Measurements from ENCODE around the gene CSTF2T.

Gene CSTF2T

GRCh38 chr10:51666456-51666855, 32.9 kb downstream of the CSTF2T start:
- no peaks in the 10 kb centered on the region for H3K79me2 ChIP-seq (ENCODE audit: insufficient read depth, low read length)
- H4K20me1 ChIP-seq (ENCODE audit: insufficient read depth, low read length), result no peaks in the 10 kb centered on the region

GRCh38 chr10:51663086-51663485, 36.3 kb downstream of the CSTF2T start:
- Histone ChIP-seq H3K9me2 (ENCODE audit: low read depth, low read length) (no peaks in the 10 kb centered on the region), H4K20me1 (ENCODE audit: insufficient read depth, low read length) (no peaks in the 10 kb centered on the region), H3K4me1 (ENCODE audit: insufficient read depth, low read length, severe bottlenecking) (no peaks in the 10 kb centered on the region), H3K9ac (ENCODE audit: low read length) (no peak overlapping the region), H3K27me3 (ENCODE audit: insufficient read depth, low read length) (no peaks in the 10 kb centered on the region), H2AFZ (ENCODE audit: low read length) (no peak overlapping the region), H3K27ac (ENCODE audit: low read depth, low read length, poor library complexity, severe bottlenecking) (no peak overlapping the region), H3K4me3 (ENCODE audit: low read depth, low read length, poor library complexity, severe bottlenecking) (no peak overlapping the region), H3K79me2 (ENCODE audit: insufficient read depth, low read length) (no peaks in the 10 kb centered on the region), H3K9me3 (ENCODE audit: low read length) (no peaks in the 10 kb centered on the region), H3K36me3 (ENCODE audit: insufficient read depth, low read length) (no peaks in the 10 kb centered on the region), H3F3A (ENCODE audit: insufficient read depth, low read length) (no peaks in the 10 kb centered on the region; the same call in 1 of the 2 replicates), H3K4me2 (ENCODE audit: low read length) (no peak overlapping the region)
- TF ChIP-seq EZH2 (IDR thresholded peaks at IDR 0.05; ENCODE audit: borderline replicate concordance, low read length) (no peak), CTCF (IDR thresholded peaks at IDR 0.05; ENCODE audit: low read length) (no peak)

More at GRCh38 chr10:51666456-51666855, 32.9 kb downstream of the CSTF2T start:
- Histone ChIP-seq H3K9me3 (ENCODE audit: low read length) (no peaks in the 10 kb centered on the region), H3F3A (ENCODE audit: insufficient read depth, low read length) (no peaks in the 10 kb centered on the region; the same call in 1 of the 2 replicates), H3K4me1 (ENCODE audit: insufficient read depth, low read length, severe bottlenecking) (no peaks in the 10 kb centered on the region), H3K27ac (ENCODE audit: low read depth, low read length, poor library complexity, severe bottlenecking) (no peak overlapping the region), H3K4me3 (ENCODE audit: low read depth, low read length, poor library complexity, severe bottlenecking) (no peak overlapping the region), H3K9me2 (ENCODE audit: low read depth, low read length) (no peaks in the 10 kb centered on the region), H3K36me3 (ENCODE audit: insufficient read depth, low read length) (no peaks in the 10 kb centered on the region), H2AFZ (ENCODE audit: low read length) (no peak overlapping the region), H3K9ac (ENCODE audit: low read length) (no peak overlapping the region), H3K4me2 (ENCODE audit: low read length) (no peak overlapping the region), H3K27me3 (ENCODE audit: insufficient read depth, low read length) (no peaks in the 10 kb centered on the region)
- TF ChIP-seq EZH2 (IDR thresholded peaks at IDR 0.05; ENCODE audit: borderline replicate concordance, low read length), result no peak
- TF ChIP-seq CTCF (IDR thresholded peaks at IDR 0.05; ENCODE audit: low read length), result no peak

- no peak for TF ChIP-seq EZH2 (IDR thresholded peaks at IDR 0.05; ENCODE audit: borderline replicate concordance, low read length)
- no peak for TF ChIP-seq CTCF (IDR thresholded peaks at IDR 0.05; ENCODE audit: low read length)
- no peak overlapping the region for H3K4me2 ChIP-seq (ENCODE audit: low read length)
- H3K9me2 ChIP-seq (ENCODE audit: low read depth, low read length), result no peaks in the 10 kb centered on the region
- H3K9ac ChIP-seq (ENCODE audit: low read length), result no peak overlapping the region
- H3K79me2 ChIP-seq (ENCODE audit: insufficient read depth, low read length), result no peaks in the 10 kb centered on the region
- no peak overlapping the region for H3K4me3 ChIP-seq (ENCODE audit: low read depth, low read length, poor library complexity, severe bottlenecking)
- H3F3A ChIP-seq (ENCODE audit: insufficient read depth, low read length), result no peaks in the 10 kb centered on the region
- no peaks in the 10 kb centered on the region for H4K20me1 ChIP-seq (ENCODE audit: insufficient read depth, low read length)
- H3K27me3 ChIP-seq (ENCODE audit: insufficient read depth, low read length), result no peaks in the 10 kb centered on the region
- no peaks in the 10 kb centered on the region for H3K4me1 ChIP-seq (ENCODE audit: insufficient read depth, low read length, severe bottlenecking)
- H3K36me3 ChIP-seq (ENCODE audit: insufficient read depth, low read length), result no peaks in the 10 kb centered on the region
- H2AFZ ChIP-seq (ENCODE audit: low read length), result no peak overlapping the region
- no peaks in the 10 kb centered on the region for H3K9me3 ChIP-seq (ENCODE audit: low read length)
- H3K27ac ChIP-seq (ENCODE audit: low read depth, low read length, poor library complexity, severe bottlenecking), result no peak overlapping the region
Measured at GRCh38 chr10:51659344-51659743, 40.1 kb downstream of the CSTF2T start.
